Measurements from ENCODE around the gene AUTS2. TPM values are rescaled to one million over a fixed set of nuclear protein-coding genes. Genes with fewer than 3 reads are reported as not detected.
"Not testable (repeated sequence)": the region's sequence is repeated elsewhere in the genome, so short reads cannot be mapped to it uniquely, and the experiment has no call there.

Gene AUTS2
- total RNA-seq, 2 experiments from 2014 or later = 2.4 to 3.0 TPM

DNA sequence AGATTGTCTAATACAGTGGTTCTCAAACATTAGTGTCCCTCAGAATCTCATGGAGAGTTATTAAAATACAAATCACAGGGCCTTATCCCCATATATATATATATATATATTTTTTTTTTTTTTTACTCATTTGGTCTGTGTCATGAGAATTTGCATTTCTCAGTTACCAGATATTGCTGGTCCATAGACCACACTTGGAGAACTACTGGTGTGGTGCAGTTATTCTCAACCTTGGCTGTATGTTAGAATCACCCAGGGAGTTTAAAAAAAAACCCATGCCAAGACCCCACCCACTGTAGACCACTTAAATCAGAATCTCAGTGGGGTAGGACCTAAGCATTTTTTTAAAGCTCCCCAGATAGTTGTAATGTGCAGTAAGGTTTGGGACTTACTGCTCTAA, 179.9 kb downstream of the AUTS2 start:
- no peak overlapping the region for H3K4me3 Mint-ChIP-seq
- no peaks in the 10 kb centered on the region for H3K4me1 Mint-ChIP-seq
- no peaks in the 10 kb centered on the region for H3K9me3 Mint-ChIP-seq (ENCODE audit: low read depth)
- no peaks in the 10 kb centered on the region for H3K36me3 Mint-ChIP-seq (ENCODE audit: low read depth)
- H3K27ac Mint-ChIP-seq = no peak overlapping the region
- CTCF ChIA-PET = no interaction called here
- ATAC-seq (no peak), DNase-seq (no peak)
- POLR2A ChIA-PET = no interaction called here
- H3K27me3 Mint-ChIP-seq = no peaks in the 10 kb centered on the region
- intact Hi-C loops (cut with DNase I, micrococcal nuclease) = no loop called here

DNA sequence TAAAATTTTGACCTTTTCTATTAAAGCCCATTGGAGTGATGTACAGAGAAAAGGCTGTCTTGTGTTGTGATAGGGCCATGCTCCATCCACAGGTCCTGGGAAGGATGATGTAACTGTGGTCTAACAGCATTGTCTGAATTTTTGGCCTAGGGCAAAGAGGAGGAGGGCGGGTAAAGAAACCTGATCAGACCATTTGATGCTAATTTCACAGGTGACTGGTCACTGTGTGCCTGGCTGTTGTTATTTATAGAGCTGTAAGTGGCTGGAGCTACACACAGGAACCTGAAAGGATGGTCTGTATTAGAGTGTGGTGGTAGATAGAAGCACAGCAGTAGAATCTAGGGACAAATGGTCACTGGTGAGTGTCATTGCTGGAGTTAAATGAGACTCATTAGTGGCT, 182.1 kb downstream of the AUTS2 start:
- intact Hi-C loops (cut with DNase I, micrococcal nuclease) = no loop called here
- ATAC-seq (no peak), DNase-seq (no peak)
- Mint-ChIP-seq H3K9me3 (ENCODE audit: low read depth) (no peaks in the 10 kb centered on the region), H3K4me3 (no peak overlapping the region), H3K27ac (no peak overlapping the region), H3K36me3 (ENCODE audit: low read depth) (no peaks in the 10 kb centered on the region), H3K27me3 (no peaks in the 10 kb centered on the region), H3K4me1 (no peaks in the 10 kb centered on the region)
- CTCF ChIA-PET = no interaction called here
- POLR2A ChIA-PET = no interaction called here

DNA sequence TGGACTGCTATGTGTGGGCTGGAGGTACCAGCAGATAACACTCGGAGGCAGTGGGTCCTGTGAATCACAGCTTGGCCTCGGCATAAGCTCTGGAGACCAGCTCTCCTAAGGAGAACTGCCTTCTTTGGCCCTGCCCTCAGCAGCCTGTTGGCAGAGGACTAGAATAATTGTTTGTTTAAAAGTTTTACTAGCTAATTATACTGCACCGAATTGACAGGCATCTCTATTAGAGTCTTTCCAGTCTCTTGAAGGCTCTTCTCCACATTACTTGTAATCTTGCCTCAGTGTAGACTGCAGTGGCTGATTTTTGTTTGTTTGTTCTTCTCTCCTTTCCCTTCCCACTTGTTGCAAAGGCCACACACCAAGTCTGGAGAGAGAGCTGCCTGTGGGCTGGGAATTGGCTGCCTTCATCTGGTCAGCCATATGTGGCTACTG, 183.2 kb downstream of the AUTS2 start:
- H3K9me3 Mint-ChIP-seq (ENCODE audit: low read depth) = no peaks in the 10 kb centered on the region
- H3K27ac Mint-ChIP-seq = no peak overlapping the region
- intact Hi-C loops (cut with DNase I, micrococcal nuclease) = no loop called here
- no peaks in the 10 kb centered on the region for H3K4me1 Mint-ChIP-seq
- no peak for ATAC-seq
- no peak overlapping the region for H3K4me3 Mint-ChIP-seq
- no peaks in the 10 kb centered on the region for H3K36me3 Mint-ChIP-seq (ENCODE audit: low read depth)
- ChIA-PET POLR2A (no interaction called here), CTCF (no interaction called here)
- H3K27me3 Mint-ChIP-seq = no peaks in the 10 kb centered on the region
- no peak for DNase-seq

DNA sequence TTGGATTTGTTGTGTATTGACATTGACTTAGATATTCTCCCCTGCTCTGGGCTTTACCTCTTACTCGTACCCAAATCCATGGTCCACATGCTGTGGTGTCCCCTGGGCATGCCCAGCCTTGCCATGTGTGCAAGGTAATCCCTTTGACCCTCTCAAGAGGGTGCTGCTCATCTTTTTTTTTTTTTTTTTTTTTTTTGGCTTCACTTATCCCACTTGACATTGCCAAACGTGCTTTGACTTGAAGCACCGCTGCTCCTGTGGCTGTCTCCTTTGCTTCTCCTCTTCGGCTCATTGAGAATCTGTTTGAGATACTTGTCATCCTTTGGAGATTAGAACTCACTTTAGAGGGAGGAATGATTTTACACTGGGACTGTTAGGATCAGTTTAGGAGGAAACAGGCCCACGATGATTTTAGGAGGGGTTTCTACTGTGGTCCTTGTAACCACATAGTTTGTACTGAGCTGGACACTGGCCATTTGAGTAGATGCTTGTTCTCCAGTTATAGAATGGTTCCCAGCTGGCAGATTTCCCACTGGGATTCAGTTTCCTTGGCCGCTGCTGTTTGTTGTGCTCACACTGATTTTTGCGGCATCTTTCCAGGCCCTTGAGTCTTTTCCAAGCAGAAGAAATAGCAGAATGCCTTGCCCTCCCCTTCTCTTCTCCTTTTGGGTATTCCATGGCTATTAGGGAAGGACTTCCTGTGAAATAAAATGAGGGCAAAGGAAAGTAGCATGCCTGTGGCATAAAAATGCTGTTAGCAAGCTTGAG, 184.8 kb downstream of the AUTS2 start:
- Mint-ChIP-seq H3K4me1 (no peaks in the 10 kb centered on the region), H3K36me3 (ENCODE audit: low read depth) (no peaks in the 10 kb centered on the region), H3K4me3 (no peak overlapping the region), H3K27ac (no peak overlapping the region), H3K27me3 (no peaks in the 10 kb centered on the region), H3K9me3 (ENCODE audit: low read depth) (no peaks in the 10 kb centered on the region)
- ATAC-seq (no peak), DNase-seq (no peak)
- ChIA-PET POLR2A (no interaction called here), CTCF (no interaction called here)
- intact Hi-C loops (cut with DNase I, micrococcal nuclease) = no loop called here

DNA sequence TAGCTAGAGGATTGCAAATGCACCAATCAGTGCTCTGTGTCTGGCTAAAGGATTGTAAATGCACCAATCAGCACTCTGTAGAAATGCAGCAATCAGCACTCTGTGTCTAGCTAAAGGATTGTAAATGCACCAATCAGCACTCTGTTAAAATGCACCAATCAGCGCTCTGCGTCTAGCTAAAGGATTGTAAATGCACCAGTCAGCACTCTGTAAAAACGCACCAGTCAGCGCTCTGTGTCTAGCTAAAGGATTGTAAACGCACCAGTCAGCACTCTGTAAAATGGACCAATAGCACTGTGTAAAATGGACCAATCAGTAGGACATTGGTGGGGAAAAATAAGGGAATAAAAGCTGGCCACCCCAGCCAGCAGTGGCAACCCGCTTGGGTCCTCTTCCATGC, 187.9 kb downstream of the AUTS2 start:
- intact Hi-C loops (cut with DNase I, micrococcal nuclease); H3K4me1 Mint-ChIP-seq; ATAC-seq; H3K27ac Mint-ChIP-seq; CTCF ChIA-PET; H3K36me3 Mint-ChIP-seq (ENCODE audit: low read depth); H3K9me3 Mint-ChIP-seq (ENCODE audit: low read depth); H3K4me3 Mint-ChIP-seq; H3K27me3 Mint-ChIP-seq; DNase-seq: not testable (repeated sequence)
- POLR2A ChIA-PET = interaction anchor here (0.6 kb wide), 1 partner anchor 165 kb away, joined by 3 read pairs; no protein-coding TSS in a partner anchor

DNA sequence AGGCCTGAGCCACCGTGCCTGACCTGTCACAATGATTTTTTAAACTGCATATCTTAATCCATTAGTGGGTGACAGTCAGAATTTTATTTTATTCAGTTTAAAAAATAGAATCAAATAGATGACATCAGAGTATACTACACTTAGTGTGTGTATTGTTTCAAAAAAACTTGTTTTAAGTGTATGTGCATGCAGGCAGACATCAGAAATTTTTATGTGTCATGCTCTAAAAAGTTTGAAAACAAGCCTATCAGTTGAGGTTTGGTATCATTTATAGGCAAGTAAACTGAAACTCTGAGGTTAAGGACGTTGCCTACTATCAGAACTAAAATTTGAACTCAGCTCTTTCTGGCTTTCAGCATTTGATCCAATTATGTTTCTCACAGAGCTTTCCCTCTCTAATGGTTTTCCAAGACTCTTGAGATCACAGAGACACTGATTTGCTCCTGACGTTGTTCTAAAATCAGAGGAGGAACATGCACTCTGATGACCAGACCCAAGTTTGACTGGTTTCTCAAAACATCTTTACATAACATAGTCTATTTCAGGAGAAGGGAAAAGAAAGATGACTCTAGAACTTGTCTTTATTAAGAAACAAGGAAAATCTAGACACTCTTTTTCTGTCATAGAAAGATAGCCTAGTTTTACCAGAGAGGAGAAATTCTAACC, 188.6 kb downstream of the AUTS2 start:
- DNase-seq (no peak), ATAC-seq (no peak)
- Mint-ChIP-seq H3K36me3 (ENCODE audit: low read depth) (no peaks in the 10 kb centered on the region), H3K4me1 (no peaks in the 10 kb centered on the region), H3K9me3 (ENCODE audit: low read depth) (no peaks in the 10 kb centered on the region), H3K27ac (no peak overlapping the region), H3K27me3 (no peaks in the 10 kb centered on the region), H3K4me3 (no peak overlapping the region)
- intact Hi-C loops (cut with DNase I, micrococcal nuclease) = no loop called here
- ChIA-PET CTCF (no interaction called here), POLR2A (no interaction called here)

DNA sequence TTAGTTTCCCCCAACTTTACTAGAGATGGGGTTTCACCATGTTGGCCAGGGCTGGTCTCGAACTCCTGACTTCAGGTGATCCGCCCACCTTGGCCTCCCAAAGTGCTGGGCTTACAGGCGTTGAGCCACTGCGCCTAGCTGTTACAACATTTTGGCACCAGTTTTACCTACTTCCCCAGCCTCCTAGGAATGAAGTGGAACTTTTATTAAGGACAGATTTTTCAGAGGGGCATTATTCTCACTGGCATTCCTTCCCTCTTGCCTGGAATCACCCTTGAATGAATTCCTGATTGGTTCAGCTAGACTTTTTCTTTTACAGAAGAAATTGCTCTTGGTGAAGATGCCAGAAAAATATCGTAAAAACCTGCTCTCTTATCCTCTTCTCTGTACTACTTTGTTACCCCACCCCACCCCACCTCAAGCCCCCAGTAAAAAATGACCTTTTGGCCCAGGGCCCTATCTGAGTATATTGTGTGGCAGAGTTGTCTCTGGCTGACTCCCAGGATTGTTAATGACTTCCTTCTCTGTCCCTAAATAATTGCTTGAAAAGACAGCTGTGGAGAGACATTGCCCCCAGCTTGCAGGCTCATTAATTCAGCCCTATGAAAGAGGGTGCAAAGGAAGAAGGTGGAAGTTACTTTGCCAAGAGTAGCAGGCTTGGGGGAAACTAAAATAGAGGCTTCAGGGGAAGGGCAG, 189.6 kb downstream of the AUTS2 start:
- intact Hi-C loops (cut with DNase I, micrococcal nuclease) = no loop called here
- H3K36me3 Mint-ChIP-seq (ENCODE audit: low read depth) = no peaks in the 10 kb centered on the region
- H3K27ac Mint-ChIP-seq = no peak overlapping the region
- ATAC-seq (no peak), DNase-seq (no peak)
- no peaks in the 10 kb centered on the region for H3K27me3 Mint-ChIP-seq
- ChIA-PET CTCF (no interaction called here), POLR2A (no interaction called here)
- H3K4me1 Mint-ChIP-seq = no peaks in the 10 kb centered on the region
- H3K9me3 Mint-ChIP-seq (ENCODE audit: low read depth) = no peaks in the 10 kb centered on the region
- no peak overlapping the region for H3K4me3 Mint-ChIP-seq

DNA sequence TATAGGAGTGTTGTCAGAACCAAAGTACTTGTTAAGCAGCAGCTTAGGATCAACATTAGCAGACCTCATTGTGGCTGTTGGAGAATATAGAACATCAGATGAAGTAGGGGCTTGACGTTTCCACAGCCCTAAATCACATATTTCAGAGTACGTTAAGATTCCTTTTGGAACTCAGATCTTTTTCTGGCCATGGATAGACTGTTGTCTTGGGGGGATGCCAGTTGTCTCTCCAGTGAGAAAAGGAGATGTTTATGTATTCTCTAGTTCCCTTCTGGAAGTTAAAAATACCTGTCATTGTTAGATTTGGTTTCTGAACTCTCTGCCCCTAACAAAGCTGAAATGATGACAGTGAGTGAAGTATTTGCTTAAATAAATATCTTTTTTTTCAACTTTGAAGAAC, 191.3 kb downstream of the AUTS2 start:
- intact Hi-C loops (cut with DNase I, micrococcal nuclease) = no loop called here
- H3K9me3 Mint-ChIP-seq (ENCODE audit: low read depth) = no peaks in the 10 kb centered on the region
- no peak for ATAC-seq
- H3K27ac Mint-ChIP-seq = no peak overlapping the region
- H3K4me1 Mint-ChIP-seq = no peaks in the 10 kb centered on the region
- DNase-seq = no peak
- POLR2A ChIA-PET = no interaction called here
- H3K4me3 Mint-ChIP-seq = no peak overlapping the region
- H3K36me3 Mint-ChIP-seq (ENCODE audit: low read depth) = no peaks in the 10 kb centered on the region
- H3K27me3 Mint-ChIP-seq = no peaks in the 10 kb centered on the region
- CTCF ChIA-PET = no interaction called here

DNA sequence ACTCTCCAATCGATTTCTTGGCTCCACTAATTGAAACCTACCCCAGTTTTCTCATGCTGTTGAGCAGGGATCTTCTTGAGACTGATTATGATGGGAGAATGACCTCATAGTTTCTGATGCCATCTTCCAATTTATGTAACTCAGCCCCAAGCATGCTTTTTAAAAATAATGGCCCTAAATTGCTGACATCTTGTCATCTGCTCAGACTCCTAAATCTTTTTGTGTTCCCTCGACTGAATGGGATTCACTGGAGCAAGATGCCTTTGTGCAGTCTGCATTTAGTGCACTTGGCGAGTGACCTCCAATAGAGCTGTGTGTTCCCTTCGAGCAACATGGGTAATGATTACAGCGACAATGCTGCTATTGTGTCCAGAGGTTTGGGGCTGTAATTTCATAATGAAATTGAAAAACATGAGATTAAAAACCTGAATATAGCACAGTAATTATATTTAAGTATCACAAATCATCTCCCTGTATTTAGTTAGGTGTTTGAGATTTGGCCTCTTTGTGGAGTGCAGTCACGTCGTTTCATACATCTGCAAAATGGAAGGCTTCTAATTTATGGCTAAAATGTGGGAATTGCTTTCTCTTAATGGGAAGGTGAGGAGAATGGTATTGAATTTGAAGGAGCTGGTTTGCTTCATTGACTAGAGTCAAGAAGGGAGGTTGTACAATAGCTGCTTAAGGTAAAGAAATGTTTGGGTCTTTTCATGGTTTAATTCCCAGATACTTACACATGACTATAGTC, 192.9 kb downstream of the AUTS2 start:
- Mint-ChIP-seq H3K27ac (no peak overlapping the region), H3K4me3 (no peak overlapping the region), H3K27me3 (no peaks in the 10 kb centered on the region), H3K9me3 (ENCODE audit: low read depth) (no peaks in the 10 kb centered on the region), H3K4me1 (no peaks in the 10 kb centered on the region), H3K36me3 (ENCODE audit: low read depth) (no peaks in the 10 kb centered on the region)
- intact Hi-C loops (cut with DNase I, micrococcal nuclease) = no loop called here
- no peak for DNase-seq
- ATAC-seq = no peak
- ChIA-PET CTCF (no interaction called here), POLR2A (no interaction called here)

DNA sequence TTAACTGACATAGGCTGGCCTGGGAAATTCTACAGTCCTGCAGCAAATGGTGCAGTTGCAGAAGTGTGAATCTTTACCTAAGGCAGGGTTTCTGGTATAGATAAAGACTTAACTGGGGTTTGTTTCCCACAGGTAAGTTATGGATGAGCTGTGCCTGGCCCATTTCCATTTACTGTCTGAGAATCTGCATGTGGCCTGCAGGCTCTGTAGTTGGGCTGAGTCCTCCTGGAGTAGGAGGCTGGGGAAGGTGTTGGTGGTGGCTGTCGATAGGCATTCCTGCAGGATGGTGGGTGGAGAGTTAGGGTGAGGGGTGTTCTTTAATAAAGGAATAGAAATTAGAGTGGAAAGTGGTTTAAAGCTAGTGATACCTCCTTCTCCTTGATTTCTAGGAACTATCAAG, 193.5 kb downstream of the AUTS2 start:
- Mint-ChIP-seq H3K4me3 (no peak overlapping the region), H3K36me3 (ENCODE audit: low read depth) (no peaks in the 10 kb centered on the region), H3K27me3 (peaks cover under 1% of the 10 kb centered on the region), H3K27ac (no peak overlapping the region), H3K4me1 (no peaks in the 10 kb centered on the region), H3K9me3 (ENCODE audit: low read depth) (no peaks in the 10 kb centered on the region)
- ChIA-PET CTCF (no interaction called here), POLR2A (no interaction called here)
- no peak for DNase-seq
- ATAC-seq = no peak
- intact Hi-C loops (cut with DNase I, micrococcal nuclease) = no loop called here

DNA sequence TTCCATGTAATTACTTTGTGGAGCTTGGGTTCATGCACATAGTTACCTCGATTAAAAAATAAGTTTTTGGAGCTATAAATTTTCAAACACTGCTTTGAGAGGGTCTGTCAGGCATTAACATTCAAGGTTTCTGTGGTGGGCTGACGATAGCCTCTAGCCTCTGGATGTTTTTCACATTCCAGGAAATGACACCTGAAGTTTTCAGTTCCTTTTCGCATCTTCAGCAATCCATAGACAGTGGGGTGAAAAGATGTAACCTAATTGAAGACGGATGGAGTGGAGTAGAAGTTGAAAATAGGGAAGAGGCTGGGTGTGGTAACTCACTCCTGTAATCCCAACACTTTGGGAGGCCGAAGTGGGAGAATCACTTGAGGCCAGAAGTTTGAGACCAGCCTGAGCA, 197.7 kb downstream of the AUTS2 start:
- DNase-seq = no peak
- POLR2A ChIA-PET = no interaction called here
- peaks cover 2% of the 10 kb centered on the region for H3K27me3 Mint-ChIP-seq
- ATAC-seq = no peak
- no peaks in the 10 kb centered on the region for H3K36me3 Mint-ChIP-seq (ENCODE audit: low read depth)
- H3K4me1 Mint-ChIP-seq = no peaks in the 10 kb centered on the region
- CTCF ChIA-PET = no interaction called here
- H3K27ac Mint-ChIP-seq = no peak overlapping the region
- no peaks in the 10 kb centered on the region for H3K9me3 Mint-ChIP-seq (ENCODE audit: low read depth)
- intact Hi-C loops (cut with DNase I, micrococcal nuclease) = no loop called here
- H3K4me3 Mint-ChIP-seq = no peak overlapping the region

DNA sequence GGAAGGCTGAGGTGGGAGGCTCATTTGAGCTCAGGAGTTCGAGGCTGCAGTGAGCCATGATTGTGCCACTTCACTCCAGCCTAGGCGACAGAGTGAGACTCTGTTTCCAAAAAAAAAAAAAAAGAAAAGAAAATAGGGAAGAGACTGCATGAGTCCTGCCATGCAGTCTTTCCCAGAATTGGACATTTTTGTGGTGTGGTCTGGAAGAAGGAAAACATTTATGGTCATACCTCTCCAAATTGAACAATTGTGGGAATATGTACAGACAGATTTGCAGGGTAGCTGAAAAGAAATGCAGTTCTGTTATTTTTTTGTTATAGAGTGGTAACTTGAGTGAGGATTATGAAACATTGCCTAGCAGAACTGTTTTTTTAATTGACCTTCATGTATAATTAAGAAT, 198.1 kb downstream of the AUTS2 start:
- Mint-ChIP-seq H3K4me3 (no peak overlapping the region), H3K4me1 (no peaks in the 10 kb centered on the region), H3K27me3 (peaks cover 2% of the 10 kb centered on the region), H3K27ac (no peak overlapping the region), H3K36me3 (ENCODE audit: low read depth) (no peaks in the 10 kb centered on the region), H3K9me3 (ENCODE audit: low read depth) (no peaks in the 10 kb centered on the region)
- ChIA-PET CTCF (no interaction called here), POLR2A (no interaction called here)
- DNase-seq (no peak), ATAC-seq (no peak)
- intact Hi-C loops (cut with DNase I, micrococcal nuclease) = no loop called here
